Heart left ventricle (tissue), 13 donors: ENCODE data around the gene SERINC2.

Experiments used
- CTCF ChIP-seq, 12 donors: fragments of 200-600 bp; sonication (generic) in 4 of 12; IDR thresholded peaks; one replicate each; pipeline versions ENCODE4 v1.5.0 to v1.8.0; 2018 to 2022; ENCODE audit warnings: antibody characterized with exemption in 12 of 12, mild to moderate bottlenecking in 5 of 12
- POLR2A ChIP-seq, 2 donors: fragments of 450-650 bp; IDR thresholded peaks; one replicate each; pipeline ENCODE4 v1.6.1; 2017; ENCODE audit warnings: antibody characterized with exemption in 2 of 2, mild to moderate bottlenecking in 2 of 2, moderate library complexity in 2 of 2
- donor health status: ischemic (EF 13 %, LVEDD 7.1; RV severe dilation, severe dysfunction).
- donor health status: DM: no; HTN: yes; CAD: no.
- donor health status: DM: no; HTN: no; CAD: no.
- donor health status: ischemic (EF 25% LVEDD 6.9; RV normal size, moderate dysfunction).
- donor health status: ischemic (EF 25% LVEDD 5.7; RV mildly dilated, moderate dysfunction).
- donor health status: ischemic (EF 35%, LVEDD 5.7; RV mildly dilated, moderate dysfunction).
- donor health status: nonischemic (EF 11% LVEDD 7.7; RV severe dilation, severe dysfunction).
- donor health status: DM: yes; HTN: yes; CAD: no.
- donor health status: PGD.
- donor health status: ischemic (EF 29% LVEDD 5.4; RV normal size, mild dysfunction).
- donor health status: nonischemic (EF 23%, LVEDD 6.1; RV moderate dilation, normal function).

GRCh38 chr1:31412205-31412604, 808 bp upstream of the SERINC2 start:
- TF ChIP-seq POLR2A (IDR thresholded peaks at IDR 0.05) (no peak), CTCF (IDR thresholded peaks at IDR 0.05) (no peak)
